ENCODE results near the gene SLC44A2.

- TF ChIP-seq, protein P1, sequence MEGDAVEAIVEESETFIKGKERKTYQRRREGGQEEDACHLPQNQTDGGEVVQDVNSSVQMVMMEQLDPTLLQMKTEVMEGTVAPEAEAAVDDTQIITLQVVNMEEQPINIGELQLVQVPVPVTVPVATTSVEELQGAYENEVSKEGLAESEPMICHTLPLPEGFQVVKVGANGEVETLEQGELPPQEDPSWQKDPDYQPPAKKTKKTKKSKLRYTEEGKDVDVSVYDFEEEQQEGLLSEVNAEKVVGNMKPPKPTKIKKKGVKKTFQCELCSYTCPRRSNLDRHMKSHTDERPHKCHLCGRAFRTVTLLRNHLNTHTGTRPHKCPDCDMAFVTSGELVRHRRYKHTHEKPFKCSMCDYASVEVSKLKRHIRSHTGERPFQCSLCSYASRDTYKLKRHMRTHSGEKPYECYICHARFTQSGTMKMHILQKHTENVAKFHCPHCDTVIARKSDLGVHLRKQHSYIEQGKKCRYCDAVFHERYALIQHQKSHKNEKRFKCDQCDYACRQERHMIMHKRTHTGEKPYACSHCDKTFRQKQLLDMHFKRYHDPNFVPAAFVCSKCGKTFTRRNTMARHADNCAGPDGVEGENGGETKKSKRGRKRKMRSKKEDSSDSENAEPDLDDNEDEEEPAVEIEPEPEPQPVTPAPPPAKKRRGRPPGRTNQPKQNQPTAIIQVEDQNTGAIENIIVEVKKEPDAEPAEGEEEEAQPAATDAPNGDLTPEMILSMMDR (conservative IDR thresholded peaks at IDR 0.05), result no peak
- TF ChIP-seq EZH2 (IDR thresholded peaks at IDR 0.05; ENCODE audit: low read depth), result no peak
These were observed 6.5 kb upstream of the SLC44A2 start for GRCh38 chr19:10618846-10619245.
